ENCODE measurements around the gene MFN1.

Gene MFN1

GRCh38 chr3:179436517-179436916, 89.0 kb downstream of the MFN1 start:
- Mint-ChIP-seq H3K36me3 (no peaks in the 10 kb centered on the region), H3K4me1 (peaks cover 61% of the 10 kb centered on the region), H3K4me3 (no peak overlapping the region), H3K27ac (peak overlapping the region; percentile 73), H3K9me3 (no peaks in the 10 kb centered on the region), H3K27me3 (no peaks in the 10 kb centered on the region)
- no peak for ATAC-seq

- Mint-ChIP-seq H3K27ac (peak overlapping the region; percentile 73), H3K9me3 (no peaks in the 10 kb centered on the region), H3K27me3 (no peaks in the 10 kb centered on the region), H3K36me3 (no peaks in the 10 kb centered on the region), H3K4me1 (peaks cover 38% of the 10 kb centered on the region), H3K4me3 (peak overlapping the region; percentile 54)
- ATAC-seq, result peak; percentile 97
These were observed 91.3 kb downstream of the MFN1 start for GRCh38 chr3:179438841-179439240.
